ENCODE data around the gene LRG1. TPM values are rescaled to one million over a fixed set of nuclear protein-coding genes. Genes with fewer than 3 reads are reported as not detected.

Gene LRG1
- total and polyA plus RNA-seq, 2 experiments from 2014 or later = 0.21 to 0.45 TPM

DNA sequence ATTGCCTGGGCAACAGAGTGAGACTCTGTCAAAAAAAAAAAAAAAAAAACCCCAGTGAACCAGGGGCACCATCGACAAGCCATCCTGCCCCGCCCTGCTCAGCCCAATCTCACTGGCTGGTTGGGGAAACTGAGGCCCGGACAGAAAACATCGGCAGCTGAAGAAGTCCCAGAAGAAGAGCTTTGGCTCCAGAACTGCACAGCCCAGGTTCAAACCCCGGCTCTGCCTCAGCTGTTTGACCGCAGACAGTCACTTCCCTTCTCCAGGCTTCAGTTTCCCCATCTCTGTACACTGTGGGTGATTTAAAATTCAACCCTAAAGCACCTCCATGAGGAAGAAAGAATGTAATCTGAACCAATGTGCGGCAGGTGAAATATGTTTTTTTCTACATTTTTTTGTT is 29.1 kb upstream of the LRG1 start:
- Mint-ChIP-seq H3K27me3 (ENCODE audit: insufficient read depth, low read depth, poor library complexity) (peaks cover 5% of the 10 kb centered on the region), H3K4me1 (peaks cover 3% of the 10 kb centered on the region; the same call in 1 of the 3 replicates), H3K4me3 (no peak overlapping the region), H3K27ac (no peak overlapping the region), H3K36me3 (ENCODE audit: low read depth) (no peaks in the 10 kb centered on the region), H3K9me3 (no peaks in the 10 kb centered on the region)
- H3K79me2 ChIP-seq (replicated peaks; ENCODE audit: insufficient read depth) = peaks cover 3% of the 10 kb centered on the region; the same call in 1 of the 2 replicates
- H3K27me3 ChIP-seq (ENCODE audit: insufficient read depth) = no peaks in the 10 kb centered on the region
- TF ChIP-seq STAT1 (IDR thresholded peaks at IDR 0.05; ENCODE audit: unreplicated experiment) (no peak), EZH2 (IDR thresholded peaks at IDR 0.05; ENCODE audit: low read depth, unreplicated experiment) (no peak)
- H3K9me2 ChIP-seq (ENCODE audit: insufficient read depth) = no peaks in the 10 kb centered on the region
- H3K27ac ChIP-seq (ENCODE audit: low read depth) = no peak overlapping the region
- H3K4me3 ChIP-seq = no peak overlapping the region
- no peaks in the 10 kb centered on the region for H3K4me1 ChIP-seq (ENCODE audit: insufficient read depth)
- H4K20me1 ChIP-seq (replicated peaks; ENCODE audit: insufficient read depth) = peaks cover 14% of the 10 kb centered on the region
- no peak overlapping the region for H3K4me2 ChIP-seq
- H3F3A ChIP-seq (replicated peaks; ENCODE audit: low read depth) = 0 out of 2 replicates have a peak, but pooled peaks cover 3% of the 10 kb centered on the region
- DNase-seq (ENCODE audit: low spot score) (no peak), ATAC-seq (no peak)
- H2AFZ ChIP-seq = no peak overlapping the region
- no peaks in the 10 kb centered on the region for H3K36me3 ChIP-seq (ENCODE audit: insufficient read depth)

DNA sequence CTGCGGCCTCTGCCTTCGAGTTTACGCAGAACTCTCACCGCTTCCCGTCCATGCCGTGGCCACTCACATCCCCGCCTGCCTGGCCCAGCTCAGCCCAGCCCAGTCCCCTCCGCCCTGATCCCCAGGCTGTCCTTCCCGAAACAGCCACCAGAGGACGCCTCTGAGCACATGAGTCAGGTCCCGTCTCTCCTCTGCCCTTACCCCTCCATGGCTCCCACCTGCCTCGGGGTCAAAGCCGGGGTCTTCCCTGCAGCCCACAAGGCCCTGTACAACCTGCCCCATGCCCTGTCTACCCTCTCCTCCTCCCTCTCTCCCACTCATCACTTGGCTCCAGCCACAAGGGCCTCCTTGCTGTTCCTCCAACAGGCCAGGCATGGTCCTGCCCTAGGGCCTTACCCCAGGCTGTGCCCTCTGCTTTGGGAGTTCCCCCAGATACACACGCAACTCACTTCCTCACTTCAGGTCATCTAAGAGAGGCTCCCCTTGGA is 27.8 kb upstream of the LRG1 start:
- no peaks in the 10 kb centered on the region for H3K9me3 Mint-ChIP-seq
- peak; percentile 91 for DNase-seq (ENCODE audit: low spot score)
- no peak overlapping the region for H3K4me3 Mint-ChIP-seq
- H3K27me3 Mint-ChIP-seq (ENCODE audit: insufficient read depth, low read depth, poor library complexity) = peaks cover 5% of the 10 kb centered on the region
- no peak overlapping the region for H3K27ac Mint-ChIP-seq
- Histone ChIP-seq H3K4me2 (no peak overlapping the region), H3K4me1 (ENCODE audit: insufficient read depth) (no peaks in the 10 kb centered on the region), H3K4me3 (no peak overlapping the region), H4K20me1 (replicated peaks; ENCODE audit: insufficient read depth) (peaks cover 12% of the 10 kb centered on the region), H3F3A (replicated peaks; ENCODE audit: low read depth) (0 out of 2 replicates have a peak, but pooled peaks cover 3% of the 10 kb centered on the region), H3K27ac (ENCODE audit: low read depth) (no peak overlapping the region), H3K9me2 (ENCODE audit: insufficient read depth) (no peaks in the 10 kb centered on the region), H3K79me2 (replicated peaks; ENCODE audit: insufficient read depth) (no peaks in the 10 kb centered on the region; the same call in 1 of the 2 replicates), H2AFZ (no peak overlapping the region), H3K27me3 (ENCODE audit: insufficient read depth) (no peaks in the 10 kb centered on the region), H3K36me3 (ENCODE audit: insufficient read depth) (no peaks in the 10 kb centered on the region)
- peaks cover 3% of the 10 kb centered on the region; the same call in 1 of the 3 replicates for H3K4me1 Mint-ChIP-seq
- H3K36me3 Mint-ChIP-seq (ENCODE audit: low read depth) = no peaks in the 10 kb centered on the region
- peak; percentile 93 for ATAC-seq
- no peak for TF ChIP-seq EZH2 (IDR thresholded peaks at IDR 0.05; ENCODE audit: low read depth, unreplicated experiment)
- TF ChIP-seq, protein P1, sequence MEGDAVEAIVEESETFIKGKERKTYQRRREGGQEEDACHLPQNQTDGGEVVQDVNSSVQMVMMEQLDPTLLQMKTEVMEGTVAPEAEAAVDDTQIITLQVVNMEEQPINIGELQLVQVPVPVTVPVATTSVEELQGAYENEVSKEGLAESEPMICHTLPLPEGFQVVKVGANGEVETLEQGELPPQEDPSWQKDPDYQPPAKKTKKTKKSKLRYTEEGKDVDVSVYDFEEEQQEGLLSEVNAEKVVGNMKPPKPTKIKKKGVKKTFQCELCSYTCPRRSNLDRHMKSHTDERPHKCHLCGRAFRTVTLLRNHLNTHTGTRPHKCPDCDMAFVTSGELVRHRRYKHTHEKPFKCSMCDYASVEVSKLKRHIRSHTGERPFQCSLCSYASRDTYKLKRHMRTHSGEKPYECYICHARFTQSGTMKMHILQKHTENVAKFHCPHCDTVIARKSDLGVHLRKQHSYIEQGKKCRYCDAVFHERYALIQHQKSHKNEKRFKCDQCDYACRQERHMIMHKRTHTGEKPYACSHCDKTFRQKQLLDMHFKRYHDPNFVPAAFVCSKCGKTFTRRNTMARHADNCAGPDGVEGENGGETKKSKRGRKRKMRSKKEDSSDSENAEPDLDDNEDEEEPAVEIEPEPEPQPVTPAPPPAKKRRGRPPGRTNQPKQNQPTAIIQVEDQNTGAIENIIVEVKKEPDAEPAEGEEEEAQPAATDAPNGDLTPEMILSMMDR (conservative IDR thresholded peaks at IDR 0.05; ENCODE audit: low read depth in 2 of 2) = peak; percentile 89 to 97

DNA sequence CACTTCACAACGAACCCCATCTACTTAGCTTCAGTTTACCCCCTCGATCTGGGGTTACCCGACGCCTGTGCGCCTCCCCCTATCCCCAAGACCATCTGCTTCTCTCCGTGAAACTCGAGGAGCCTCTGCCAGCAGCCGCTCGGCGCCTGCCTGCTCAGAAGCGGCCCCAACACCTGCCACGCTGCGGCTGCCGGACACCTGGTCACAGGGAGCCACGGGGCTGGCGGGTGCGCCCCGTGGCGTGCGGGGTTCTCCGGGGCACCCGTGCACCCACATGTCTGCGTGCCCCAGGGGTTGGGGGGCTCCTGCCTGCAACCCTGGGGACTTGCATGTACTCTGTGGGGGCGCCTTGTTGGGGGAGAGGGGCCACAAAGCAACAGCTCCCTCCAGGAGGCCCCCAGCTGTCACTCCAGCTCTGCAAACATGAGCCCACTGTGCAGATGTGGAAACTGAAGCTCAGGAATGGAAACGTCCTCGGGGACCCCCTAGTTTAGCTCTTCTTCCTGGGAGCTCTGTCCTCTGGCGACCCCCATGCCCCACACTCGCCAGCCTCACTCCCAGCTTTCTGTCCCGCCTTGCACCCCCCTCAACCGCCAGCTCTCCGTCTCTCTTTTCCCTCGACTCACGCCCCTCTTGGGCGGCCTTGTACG is 26.7 kb upstream of the LRG1 start:
- H3K4me3 Mint-ChIP-seq = no peak overlapping the region
- peaks cover 5% of the 10 kb centered on the region for H3K27me3 Mint-ChIP-seq (ENCODE audit: insufficient read depth, low read depth, poor library complexity)
- Histone ChIP-seq H4K20me1 (replicated peaks; ENCODE audit: insufficient read depth) (peaks cover 10% of the 10 kb centered on the region), H3K4me3 (no peak overlapping the region), H3K27me3 (ENCODE audit: insufficient read depth) (no peaks in the 10 kb centered on the region), H2AFZ (no peak overlapping the region), H3K4me2 (no peak overlapping the region), H3K36me3 (ENCODE audit: insufficient read depth) (no peaks in the 10 kb centered on the region), H3K79me2 (replicated peaks; ENCODE audit: insufficient read depth) (no peaks in the 10 kb centered on the region; the same call in 1 of the 2 replicates), H3K9me2 (ENCODE audit: insufficient read depth) (no peaks in the 10 kb centered on the region), H3K4me1 (ENCODE audit: insufficient read depth) (no peaks in the 10 kb centered on the region), H3K27ac (ENCODE audit: low read depth) (no peak overlapping the region), H3F3A (replicated peaks; ENCODE audit: low read depth) (0 out of 2 replicates have a peak, but pooled peaks cover 3% of the 10 kb centered on the region)
- no peaks in the 10 kb centered on the region for H3K9me3 Mint-ChIP-seq
- no peak for DNase-seq (ENCODE audit: low spot score)
- H3K36me3 Mint-ChIP-seq (ENCODE audit: low read depth) = no peaks in the 10 kb centered on the region
- H3K27ac Mint-ChIP-seq = no peak overlapping the region
- no peak for ATAC-seq
- H3K4me1 Mint-ChIP-seq = peaks cover 3% of the 10 kb centered on the region; the same call in 1 of the 3 replicates
- TF ChIP-seq, protein P2, sequence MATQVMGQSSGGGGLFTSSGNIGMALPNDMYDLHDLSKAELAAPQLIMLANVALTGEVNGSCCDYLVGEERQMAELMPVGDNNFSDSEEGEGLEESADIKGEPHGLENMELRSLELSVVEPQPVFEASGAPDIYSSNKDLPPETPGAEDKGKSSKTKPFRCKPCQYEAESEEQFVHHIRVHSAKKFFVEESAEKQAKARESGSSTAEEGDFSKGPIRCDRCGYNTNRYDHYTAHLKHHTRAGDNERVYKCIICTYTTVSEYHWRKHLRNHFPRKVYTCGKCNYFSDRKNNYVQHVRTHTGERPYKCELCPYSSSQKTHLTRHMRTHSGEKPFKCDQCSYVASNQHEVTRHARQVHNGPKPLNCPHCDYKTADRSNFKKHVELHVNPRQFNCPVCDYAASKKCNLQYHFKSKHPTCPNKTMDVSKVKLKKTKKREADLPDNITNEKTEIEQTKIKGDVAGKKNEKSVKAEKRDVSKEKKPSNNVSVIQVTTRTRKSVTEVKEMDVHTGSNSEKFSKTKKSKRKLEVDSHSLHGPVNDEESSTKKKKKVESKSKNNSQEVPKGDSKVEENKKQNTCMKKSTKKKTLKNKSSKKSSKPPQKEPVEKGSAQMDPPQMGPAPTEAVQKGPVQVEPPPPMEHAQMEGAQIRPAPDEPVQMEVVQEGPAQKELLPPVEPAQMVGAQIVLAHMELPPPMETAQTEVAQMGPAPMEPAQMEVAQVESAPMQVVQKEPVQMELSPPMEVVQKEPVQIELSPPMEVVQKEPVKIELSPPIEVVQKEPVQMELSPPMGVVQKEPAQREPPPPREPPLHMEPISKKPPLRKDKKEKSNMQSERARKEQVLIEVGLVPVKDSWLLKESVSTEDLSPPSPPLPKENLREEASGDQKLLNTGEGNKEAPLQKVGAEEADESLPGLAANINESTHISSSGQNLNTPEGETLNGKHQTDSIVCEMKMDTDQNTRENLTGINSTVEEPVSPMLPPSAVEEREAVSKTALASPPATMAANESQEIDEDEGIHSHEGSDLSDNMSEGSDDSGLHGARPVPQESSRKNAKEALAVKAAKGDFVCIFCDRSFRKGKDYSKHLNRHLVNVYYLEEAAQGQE (IDR thresholded peaks at IDR 0.05; ENCODE audit: unreplicated experiment) = no peak
- TF ChIP-seq, protein P1 (conservative IDR thresholded peaks at IDR 0.05; ENCODE audit: low read depth in 2 of 2) = no peak
- no peak for TF ChIP-seq CREB1 (CRISPR knock-in tag; IDR thresholded peaks at IDR 0.05; ENCODE audit: low read depth)
- TF ChIP-seq POLR2AphosphoS5 (IDR thresholded peaks at IDR 0.05; ENCODE audit: low read depth) = no peak
- TF ChIP-seq STAT1 (IDR thresholded peaks at IDR 0.05; ENCODE audit: unreplicated experiment) = no peak

Measured in GM23338 (cell line).